GM19240 (cell line): ENCODE data around the gene SNTB2.
"Not testable (repeated sequence)": the region's sequence is repeated elsewhere in the genome, so short reads cannot be mapped to it uniquely, and the experiment has no call there.

Experiments used
- DNase-seq: peaks from one replicate; pipeline ENCODE4 v3.0.0; 2011; ENCODE audit warnings: low spot score; ENCODE audit not compliant: insufficient read length

Gene SNTB2

GRCh38 chr16:69233124-69233523, 46.2 kb downstream of the SNTB2 start:
- no peak for DNase-seq

GRCh38 chr16:69234460-69234859, 47.5 kb downstream of the SNTB2 start:
- DNase-seq: no peak

- no peak for DNase-seq
Measured at GRCh38 chr16:69236319-69236718, 49.4 kb downstream of the SNTB2 start.

- no peak for DNase-seq
Measured at GRCh38 chr16:69237296-69237695, 50.3 kb downstream of the SNTB2 start.

GRCh38 chr16:69239851-69240250, 52.9 kb downstream of the SNTB2 start:
- no peak for DNase-seq

GRCh38 chr16:69240331-69240730, 53.4 kb downstream of the SNTB2 start:
- DNase-seq: no peak

- no peak for DNase-seq
Measured at GRCh38 chr16:69241926-69242325, 55.0 kb downstream of the SNTB2 start.

- DNase-seq: no peak
Measured at GRCh38 chr16:69243479-69243878, 56.5 kb downstream of the SNTB2 start.

GRCh38 chr16:69244336-69244735, 57.4 kb downstream of the SNTB2 start:
- DNase-seq: no peak

GRCh38 chr16:69250081-69250480, 63.1 kb downstream of the SNTB2 start:
- DNase-seq: no peak

- DNase-seq: no peak
Measured at GRCh38 chr16:69253870-69254341, 66.9 kb downstream of the SNTB2 start.

GRCh38 chr16:69259428-69259764, 72.4 kb downstream of the SNTB2 start:
- not testable (repeated sequence) for DNase-seq

GRCh38 chr16:69260019-69260418, 73.1 kb downstream of the SNTB2 start:
- DNase-seq: no peak

- DNase-seq: no peak
Measured at GRCh38 chr16:69260506-69260905, 73.5 kb downstream of the SNTB2 start.

- no peak for DNase-seq
Measured at GRCh38 chr16:69266334-69267063, 79.5 kb downstream of the SNTB2 start.

- no peak for DNase-seq
Measured at GRCh38 chr16:69267633-69268032, 80.7 kb downstream of the SNTB2 start.

GRCh38 chr16:69270395-69270794, 83.4 kb downstream of the SNTB2 start:
- DNase-seq: no peak

- DNase-seq: no peak
Measured at GRCh38 chr16:69270831-69271230, 83.9 kb downstream of the SNTB2 start.

GRCh38 chr16:69273009-69273408, 86.0 kb downstream of the SNTB2 start:
- DNase-seq: no peak

- DNase-seq: no peak
Measured at GRCh38 chr16:69274699-69275235, 87.8 kb downstream of the SNTB2 start.

GRCh38 chr16:69276148-69277115, 89.5 kb downstream of the SNTB2 start:
- no peak for DNase-seq

GRCh38 chr16:69277413-69277812, 90.4 kb downstream of the SNTB2 start:
- DNase-seq: no peak
